Glomerular visceral epithelial cell (primary cell): ENCODE measurements around the gene TLE1.

ENCODE experiments used
- DNase-seq: peaks from one replicate; pipeline ENCODE4 v3.0.0-alpha.2; 2016; ENCODE audit errors: extremely low spot score

The TLE1 gene

DNA sequence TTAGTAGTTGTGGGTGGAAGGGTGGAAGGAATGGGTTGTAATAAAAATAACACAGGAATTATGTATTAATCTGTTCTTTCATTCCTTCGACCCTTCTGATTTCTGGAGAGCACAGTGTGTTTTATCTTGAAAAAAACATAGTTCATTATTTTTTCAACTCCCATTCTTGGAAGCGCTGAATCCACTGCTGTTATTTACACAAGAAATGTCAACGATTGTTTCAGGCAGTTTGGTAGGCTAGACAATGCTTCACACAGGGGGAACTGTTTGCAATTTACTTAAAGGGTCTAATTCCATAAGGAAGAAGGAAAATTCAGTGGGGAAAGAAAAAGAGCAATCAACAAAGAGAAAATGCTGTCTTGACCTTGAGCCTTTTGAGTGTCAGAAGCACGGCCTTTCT lies 142.9 kb downstream of the TLE1 start:
- no peak for DNase-seq

DNA sequence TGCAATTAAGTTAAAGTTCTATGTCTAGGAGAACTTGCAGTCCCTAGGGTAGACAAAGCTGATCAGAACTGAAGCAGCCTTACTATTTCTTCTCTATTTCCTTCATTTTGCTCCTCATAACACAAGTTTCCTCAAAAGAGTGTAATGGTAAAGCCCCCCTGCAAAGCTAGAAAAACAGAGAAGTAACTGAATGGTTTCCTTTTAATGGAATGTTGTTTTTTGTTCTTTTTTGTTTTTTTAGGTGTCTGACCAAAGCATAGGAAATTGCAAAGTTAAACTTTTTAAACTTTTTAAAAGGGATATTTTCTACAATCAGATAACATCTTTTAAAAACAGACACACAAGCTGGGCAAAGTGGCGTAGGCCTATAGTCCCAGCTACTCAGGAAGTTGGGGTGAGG lies 145.7 kb downstream of the TLE1 start:
- no peak for DNase-seq

DNA sequence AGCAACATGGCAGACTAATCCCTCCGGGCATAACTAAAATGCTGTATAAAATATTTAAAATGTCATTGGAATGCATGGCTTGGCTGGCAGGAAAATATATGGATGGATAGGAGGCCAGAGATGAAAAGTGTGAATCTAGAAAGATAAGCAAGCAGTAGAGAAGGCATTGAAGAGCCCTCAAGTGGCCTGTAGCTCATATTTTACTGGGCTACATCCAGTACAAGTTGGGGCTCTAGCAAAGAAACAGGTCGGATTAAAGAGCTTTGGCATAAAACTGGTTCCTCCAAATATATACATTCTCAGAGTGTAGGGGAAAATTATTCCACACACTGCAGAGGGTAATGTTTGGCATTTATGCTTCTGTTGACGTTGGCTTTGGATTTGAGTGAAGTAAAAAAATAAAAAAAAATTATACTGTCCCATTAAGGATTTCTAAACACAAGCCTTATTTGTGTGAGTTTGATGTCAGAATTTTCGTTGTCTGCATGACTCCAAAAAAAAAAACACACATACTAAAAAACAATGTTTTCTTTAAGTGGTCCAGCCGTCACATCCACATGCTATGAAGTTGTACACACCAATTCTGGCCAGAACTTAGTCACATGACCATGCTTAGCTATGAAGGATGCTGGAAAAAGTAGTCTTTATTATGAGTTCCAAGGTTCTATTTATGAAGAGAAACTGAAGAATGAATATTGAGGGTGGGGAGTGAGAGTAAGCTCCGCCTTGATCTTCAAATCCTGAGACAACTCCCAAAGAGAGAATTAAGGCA lies 147.0 kb downstream of the TLE1 start:
- DNase-seq, result no peak

DNA sequence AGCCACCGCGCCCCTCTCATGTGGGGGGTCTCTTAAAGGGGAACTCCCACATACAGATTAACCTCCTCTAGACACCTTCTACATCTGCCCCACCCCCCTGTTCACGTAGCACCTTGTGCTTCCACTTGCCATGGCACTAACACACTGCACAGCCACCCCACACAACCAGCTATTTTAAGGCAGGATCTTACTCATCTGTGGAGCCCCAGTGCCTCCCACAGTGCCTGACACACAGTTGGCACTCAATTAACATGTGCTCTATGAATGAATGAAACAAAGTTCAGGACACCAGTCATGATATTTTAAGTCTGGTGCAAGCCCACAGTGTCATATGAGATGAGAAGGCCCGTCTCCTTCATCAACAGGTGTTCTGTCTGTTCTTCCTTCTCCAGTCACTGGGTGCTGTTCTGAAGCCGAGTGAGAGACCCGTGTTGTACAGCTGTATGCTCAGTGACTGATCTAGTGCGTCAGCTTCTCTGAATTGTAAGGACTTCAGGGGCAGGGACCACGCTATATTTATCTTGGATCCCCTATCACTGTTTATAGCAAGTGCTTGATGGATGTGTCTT lies 149.1 kb downstream of the TLE1 start:
- DNase-seq, result no peak

DNA sequence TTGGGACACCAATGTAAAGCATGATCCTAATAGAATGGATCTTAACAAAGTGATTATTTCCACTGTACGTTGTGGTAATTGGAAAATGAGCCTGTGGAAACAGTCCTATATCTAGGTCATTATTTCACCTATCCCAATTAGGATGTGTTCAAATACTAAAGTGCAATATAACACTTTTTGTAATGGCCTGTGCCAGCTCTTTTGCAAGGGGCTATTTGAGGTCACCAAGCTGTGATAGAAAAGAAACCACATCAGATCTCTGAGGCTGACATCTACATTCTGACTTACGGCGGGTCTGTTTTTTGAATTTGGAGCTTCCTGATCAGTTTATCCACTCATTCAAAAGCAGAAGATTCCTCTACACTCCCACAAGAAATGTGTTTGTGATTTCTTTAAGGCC lies 150.0 kb downstream of the TLE1 start:
- no peak for DNase-seq

DNA sequence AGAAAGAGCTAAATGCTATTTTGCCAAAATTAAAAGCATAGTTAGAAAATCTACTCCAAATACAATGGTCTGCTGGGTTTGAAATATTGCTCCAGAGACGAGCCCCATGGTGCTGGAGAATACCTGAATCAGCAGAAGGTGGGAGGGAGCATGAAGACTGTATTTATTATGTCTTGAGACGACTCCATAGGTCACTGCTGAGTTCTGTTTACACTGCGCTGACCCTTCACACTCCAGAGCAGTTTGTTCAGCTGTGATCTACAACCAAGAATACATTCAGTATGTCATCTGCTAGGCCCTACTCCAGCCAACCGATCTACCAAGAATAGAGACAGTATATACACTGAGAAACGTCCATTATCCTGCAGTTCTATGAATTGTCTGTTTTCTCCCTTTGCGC lies 150.5 kb downstream of the TLE1 start:
- no peak for DNase-seq

DNA sequence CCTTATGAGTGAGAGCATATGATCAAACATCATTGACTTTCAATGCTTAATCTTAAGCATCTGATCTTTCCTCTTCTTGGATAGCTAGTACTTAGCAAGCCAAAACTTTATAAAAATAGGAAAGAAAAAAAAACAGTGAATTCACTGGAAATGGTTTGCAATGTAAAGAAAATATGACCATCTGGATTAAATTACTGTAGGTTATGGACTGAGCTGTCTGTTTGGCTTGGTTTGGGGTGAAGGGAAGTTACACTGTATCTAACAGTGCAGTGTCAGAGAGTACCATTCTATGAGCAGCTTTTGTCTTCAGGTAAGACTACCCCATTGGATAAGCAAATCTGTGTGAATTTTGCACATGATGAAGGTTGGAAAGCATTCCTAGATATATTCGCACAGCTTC lies 151.4 kb downstream of the TLE1 start:
- DNase-seq, result no peak

DNA sequence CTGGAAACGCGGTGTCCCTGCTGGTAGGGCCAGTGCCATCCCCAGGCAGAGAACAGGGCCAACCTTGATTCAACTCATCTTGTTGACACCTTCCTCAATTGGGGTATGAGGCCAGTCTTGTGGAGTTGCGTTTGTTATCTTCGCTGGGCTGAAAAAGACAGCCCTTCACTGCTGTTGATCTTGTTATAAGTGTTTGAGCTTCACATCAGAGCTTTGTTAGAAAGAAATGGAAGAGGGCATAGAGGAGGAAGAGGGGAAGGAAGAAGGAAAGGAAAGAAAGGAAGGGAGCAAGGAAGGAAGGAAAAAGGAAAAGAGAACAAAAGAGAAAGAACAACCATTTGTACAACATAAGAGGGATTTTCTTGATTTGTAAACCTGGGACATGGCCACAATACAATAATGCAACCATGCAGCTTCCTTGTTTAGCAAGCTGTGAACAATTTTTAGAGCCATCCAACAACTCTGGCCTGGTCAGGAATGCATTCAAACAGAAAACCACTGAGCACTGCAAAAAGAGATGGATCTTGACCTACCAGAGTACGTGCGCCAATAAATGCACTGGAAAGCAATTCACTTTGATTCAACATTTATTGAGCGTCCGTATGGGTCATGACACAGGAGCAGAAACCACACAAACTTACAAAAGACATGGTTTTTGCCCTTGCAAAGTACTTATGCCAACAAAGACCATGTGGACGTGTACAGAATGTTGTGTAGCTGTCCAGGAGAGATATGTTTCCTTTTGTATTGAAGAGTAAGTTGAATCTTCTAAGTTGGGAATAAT lies 152.9 kb downstream of the TLE1 start:
- DNase-seq, result no peak

DNA sequence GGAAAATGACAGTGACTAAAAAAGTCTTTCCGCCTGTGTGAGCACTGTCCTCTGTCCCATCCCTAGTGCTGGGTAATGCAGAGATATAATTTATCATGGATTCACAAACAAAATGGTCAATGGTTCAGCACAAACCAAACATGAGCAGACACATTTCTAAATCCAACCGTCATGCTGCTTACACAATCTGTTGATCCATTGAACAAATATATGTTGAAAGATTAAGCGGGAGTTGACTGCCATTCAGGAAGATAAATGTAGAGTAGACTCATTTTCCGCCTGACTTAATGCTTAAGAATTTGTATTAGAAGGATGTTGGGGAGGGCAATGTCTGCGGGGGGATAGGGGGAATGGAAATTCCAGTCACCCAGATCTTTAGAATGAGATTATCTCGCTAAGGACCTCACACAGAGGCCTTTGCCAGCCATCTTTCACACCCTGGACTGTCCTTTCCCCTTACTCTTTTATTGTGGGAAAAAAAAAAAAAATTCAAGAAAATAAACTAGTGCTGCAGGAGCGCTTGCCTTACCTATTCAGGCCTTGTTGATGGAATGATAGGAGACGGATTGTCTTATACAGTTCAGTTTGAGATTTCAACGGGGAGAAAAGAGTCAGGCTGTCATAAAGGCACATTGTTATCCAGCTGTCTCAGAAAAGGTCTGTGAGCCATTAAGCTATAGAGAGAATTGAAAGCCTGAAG lies 153.7 kb downstream of the TLE1 start:
- peak; percentile 67 for DNase-seq

DNA sequence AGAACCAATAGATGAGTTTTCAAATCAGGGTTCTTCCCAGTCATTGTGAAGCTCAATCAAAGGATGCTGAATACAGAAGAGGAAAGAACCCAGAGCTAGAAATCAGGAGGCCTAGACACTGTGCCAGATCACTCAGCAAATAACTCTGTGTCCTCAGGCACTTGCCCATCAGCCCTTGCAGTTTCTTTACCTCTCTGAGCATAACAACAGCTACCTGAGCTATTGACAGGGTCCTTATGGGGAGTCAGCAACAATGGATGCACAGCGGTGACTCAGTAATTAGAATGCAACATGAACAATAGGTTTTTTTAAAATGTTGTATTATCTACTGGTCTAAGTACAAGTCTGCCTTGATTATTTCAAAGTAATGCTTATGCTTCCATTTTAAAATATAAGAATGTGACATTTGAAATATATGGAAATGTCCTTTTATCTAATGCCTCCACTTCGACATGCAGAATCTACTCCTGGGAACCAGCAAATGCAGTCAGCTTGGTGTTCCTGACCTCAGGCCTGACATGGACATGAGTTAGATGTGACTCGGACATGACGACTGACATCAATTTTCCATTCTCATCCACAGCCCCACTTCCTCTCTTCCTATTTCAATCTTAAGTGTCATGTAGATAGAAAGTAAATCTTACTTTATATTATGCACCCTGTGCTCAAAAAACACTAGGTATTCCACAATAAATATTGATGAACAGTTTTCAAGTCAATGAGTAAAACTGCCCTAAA lies 155.0 kb downstream of the TLE1 start:
- no peak for DNase-seq
